ENCODE results near the gene AP3B1. TPM values are rescaled to one million over a fixed set of nuclear protein-coding genes. Genes with fewer than 3 reads are reported as not detected.
A peak's percentile ranks its signal among the peaks of the same experiment; 100 is the strongest.

The AP3B1 gene
- total RNA-seq, 1 experiment from 2014 or later = 50.3 TPM

DNA sequence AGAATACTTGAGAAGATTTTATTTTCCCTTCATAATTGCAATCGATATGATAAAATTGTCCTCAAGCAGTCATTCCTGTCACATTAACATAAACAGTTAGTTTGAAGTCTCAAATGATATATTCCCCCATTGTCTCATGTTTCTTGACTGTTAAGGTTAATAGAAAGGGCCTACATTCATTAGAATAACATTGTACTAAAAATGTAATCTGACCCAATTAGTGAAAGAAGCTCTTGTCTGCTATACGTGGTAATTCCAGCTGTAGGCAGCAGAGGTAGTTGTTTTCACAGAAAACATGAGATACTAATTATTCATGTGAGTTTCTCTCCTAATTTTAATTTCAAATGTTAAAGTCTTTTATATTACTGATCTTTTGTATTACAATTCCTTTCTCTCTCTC lies 25.9 kb upstream of the AP3B1 start:
- H3K36me3 Mint-ChIP-seq = no peaks in the 10 kb centered on the region
- DNase-seq (ENCODE audit: low spot score) (no peak), ATAC-seq (peak; percentile 20; the same call in 1 of the 2 replicates)
- ChIA-PET CTCF (interaction anchor here (0.8 to 3.1 kb wide), 18 partner anchors 9 to 580 kb away, joined by 3 to 24 read pairs (median 5); partner anchors contain the start of genes AP3B1 and SCAMP1), POLR2A (no interaction called here)
- H3K4me1 Mint-ChIP-seq = peaks cover 15% of the 10 kb centered on the region
- H3K9me3 Mint-ChIP-seq = no peaks in the 10 kb centered on the region
- H3K27ac Mint-ChIP-seq = no peak overlapping the region
- H3K27me3 Mint-ChIP-seq (ENCODE audit: low read depth) = peaks cover 2% of the 10 kb centered on the region; the same call in 1 of the 2 replicates
- TF ChIP-seq CTCF (IDR thresholded peaks at IDR 0.05) (0 out of 2 replicates have a peak, but pooled peaks have one; percentile 15), ESRRA (CRISPR knock-in tag; IDR thresholded peaks at IDR 0.05; ENCODE audit: borderline replicate concordance) (no peak)
- TF ChIP-seq, protein P1, sequence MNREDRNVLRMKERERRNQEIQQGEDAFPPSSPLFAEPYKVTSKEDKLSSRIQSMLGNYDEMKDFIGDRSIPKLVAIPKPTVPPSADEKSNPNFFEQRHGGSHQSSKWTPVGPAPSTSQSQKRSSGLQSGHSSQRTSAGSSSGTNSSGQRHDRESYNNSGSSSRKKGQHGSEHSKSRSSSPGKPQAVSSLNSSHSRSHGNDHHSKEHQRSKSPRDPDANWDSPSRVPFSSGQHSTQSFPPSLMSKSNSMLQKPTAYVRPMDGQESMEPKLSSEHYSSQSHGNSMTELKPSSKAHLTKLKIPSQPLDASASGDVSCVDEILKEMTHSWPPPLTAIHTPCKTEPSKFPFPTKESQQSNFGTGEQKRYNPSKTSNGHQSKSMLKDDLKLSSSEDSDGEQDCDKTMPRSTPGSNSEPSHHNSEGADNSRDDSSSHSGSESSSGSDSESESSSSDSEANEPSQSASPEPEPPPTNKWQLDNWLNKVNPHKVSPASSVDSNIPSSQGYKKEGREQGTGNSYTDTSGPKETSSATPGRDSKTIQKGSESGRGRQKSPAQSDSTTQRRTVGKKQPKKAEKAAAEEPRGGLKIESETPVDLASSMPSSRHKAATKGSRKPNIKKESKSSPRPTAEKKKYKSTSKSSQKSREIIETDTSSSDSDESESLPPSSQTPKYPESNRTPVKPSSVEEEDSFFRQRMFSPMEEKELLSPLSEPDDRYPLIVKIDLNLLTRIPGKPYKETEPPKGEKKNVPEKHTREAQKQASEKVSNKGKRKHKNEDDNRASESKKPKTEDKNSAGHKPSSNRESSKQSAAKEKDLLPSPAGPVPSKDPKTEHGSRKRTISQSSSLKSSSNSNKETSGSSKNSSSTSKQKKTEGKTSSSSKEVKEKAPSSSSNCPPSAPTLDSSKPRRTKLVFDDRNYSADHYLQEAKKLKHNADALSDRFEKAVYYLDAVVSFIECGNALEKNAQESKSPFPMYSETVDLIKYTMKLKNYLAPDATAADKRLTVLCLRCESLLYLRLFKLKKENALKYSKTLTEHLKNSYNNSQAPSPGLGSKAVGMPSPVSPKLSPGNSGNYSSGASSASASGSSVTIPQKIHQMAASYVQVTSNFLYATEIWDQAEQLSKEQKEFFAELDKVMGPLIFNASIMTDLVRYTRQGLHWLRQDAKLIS (CRISPR knock-in tag; IDR thresholded peaks at IDR 0.05; ENCODE audit: borderline replicate concordance) = no peak
- no peak overlapping the region for H3K4me3 Mint-ChIP-seq

- Mint-ChIP-seq H3K36me3 (no peaks in the 10 kb centered on the region), H3K4me1 (peaks cover 15% of the 10 kb centered on the region), H3K4me3 (no peak overlapping the region), H3K27ac (no peak overlapping the region), H3K27me3 (ENCODE audit: low read depth) (peaks cover 2% of the 10 kb centered on the region; the same call in 1 of the 2 replicates), H3K9me3 (peaks cover 15% of the 10 kb centered on the region)
- no peak for DNase-seq (ENCODE audit: low spot score)
- ChIA-PET POLR2A (no interaction called here), CTCF (no interaction called here)
- ATAC-seq = no peak
- no peak for TF ChIP-seq E2F5 (CRISPR knock-in tag; IDR thresholded peaks at IDR 0.05)
- TF ChIP-seq JAZF1 (CRISPR knock-in tag; IDR thresholded peaks at IDR 0.05) = no peak
- no peak for TF ChIP-seq ZNF281 (CRISPR knock-in tag; IDR thresholded peaks at IDR 0.05)
- no peak for TF ChIP-seq EMX1 (CRISPR knock-in tag; IDR thresholded peaks at IDR 0.05)
- TF ChIP-seq, protein P2, sequence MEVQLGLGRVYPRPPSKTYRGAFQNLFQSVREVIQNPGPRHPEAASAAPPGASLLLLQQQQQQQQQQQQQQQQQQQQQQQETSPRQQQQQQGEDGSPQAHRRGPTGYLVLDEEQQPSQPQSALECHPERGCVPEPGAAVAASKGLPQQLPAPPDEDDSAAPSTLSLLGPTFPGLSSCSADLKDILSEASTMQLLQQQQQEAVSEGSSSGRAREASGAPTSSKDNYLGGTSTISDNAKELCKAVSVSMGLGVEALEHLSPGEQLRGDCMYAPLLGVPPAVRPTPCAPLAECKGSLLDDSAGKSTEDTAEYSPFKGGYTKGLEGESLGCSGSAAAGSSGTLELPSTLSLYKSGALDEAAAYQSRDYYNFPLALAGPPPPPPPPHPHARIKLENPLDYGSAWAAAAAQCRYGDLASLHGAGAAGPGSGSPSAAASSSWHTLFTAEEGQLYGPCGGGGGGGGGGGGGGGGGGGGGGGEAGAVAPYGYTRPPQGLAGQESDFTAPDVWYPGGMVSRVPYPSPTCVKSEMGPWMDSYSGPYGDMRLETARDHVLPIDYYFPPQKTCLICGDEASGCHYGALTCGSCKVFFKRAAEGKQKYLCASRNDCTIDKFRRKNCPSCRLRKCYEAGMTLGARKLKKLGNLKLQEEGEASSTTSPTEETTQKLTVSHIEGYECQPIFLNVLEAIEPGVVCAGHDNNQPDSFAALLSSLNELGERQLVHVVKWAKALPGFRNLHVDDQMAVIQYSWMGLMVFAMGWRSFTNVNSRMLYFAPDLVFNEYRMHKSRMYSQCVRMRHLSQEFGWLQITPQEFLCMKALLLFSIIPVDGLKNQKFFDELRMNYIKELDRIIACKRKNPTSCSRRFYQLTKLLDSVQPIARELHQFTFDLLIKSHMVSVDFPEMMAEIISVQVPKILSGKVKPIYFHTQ (CRISPR knock-in tag; IDR thresholded peaks at IDR 0.05) = no peak
- TF ChIP-seq MLX (CRISPR knock-in tag; IDR thresholded peaks at IDR 0.05) = no peak
- TF ChIP-seq, protein P3, sequence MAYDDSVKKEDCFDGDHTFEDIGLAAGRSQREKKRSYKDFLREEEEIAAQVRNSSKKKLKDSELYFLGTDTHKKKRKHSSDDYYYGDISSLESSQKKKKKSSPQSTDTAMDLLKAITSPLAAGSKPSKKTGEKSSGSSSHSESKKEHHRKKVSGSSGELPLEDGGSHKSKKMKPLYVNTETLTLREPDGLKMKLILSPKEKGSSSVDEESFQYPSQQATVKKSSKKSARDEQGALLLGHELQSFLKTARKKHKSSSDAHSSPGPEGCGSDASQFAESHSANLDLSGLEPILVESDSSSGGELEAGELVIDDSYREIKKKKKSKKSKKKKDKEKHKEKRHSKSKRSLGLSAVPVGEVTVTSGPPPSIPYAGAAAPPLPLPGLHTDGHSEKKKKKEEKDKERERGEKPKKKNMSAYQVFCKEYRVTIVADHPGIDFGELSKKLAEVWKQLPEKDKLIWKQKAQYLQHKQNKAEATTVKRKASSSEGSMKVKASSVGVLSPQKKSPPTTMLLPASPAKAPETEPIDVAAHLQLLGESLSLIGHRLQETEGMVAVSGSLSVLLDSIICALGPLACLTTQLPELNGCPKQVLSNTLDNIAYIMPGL (CRISPR knock-in tag; IDR thresholded peaks at IDR 0.05) = no peak
- TF ChIP-seq, protein P4, sequence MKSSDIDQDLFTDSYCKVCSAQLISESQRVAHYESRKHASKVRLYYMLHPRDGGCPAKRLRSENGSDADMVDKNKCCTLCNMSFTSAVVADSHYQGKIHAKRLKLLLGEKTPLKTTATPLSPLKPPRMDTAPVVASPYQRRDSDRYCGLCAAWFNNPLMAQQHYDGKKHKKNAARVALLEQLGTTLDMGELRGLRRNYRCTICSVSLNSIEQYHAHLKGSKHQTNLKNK (CRISPR knock-in tag; IDR thresholded peaks at IDR 0.05) = no peak
- no peak for TF ChIP-seq FOXK1 (CRISPR knock-in tag; IDR thresholded peaks at IDR 0.05)
- TF ChIP-seq GTF2I (CRISPR knock-in tag; conservative IDR thresholded peaks at IDR 0.05) = no peak
- TF ChIP-seq NR2C2 (CRISPR knock-in tag; IDR thresholded peaks at IDR 0.05) = no peak
- TF ChIP-seq ATF6 (CRISPR knock-in tag; IDR thresholded peaks at IDR 0.05) = no peak
- no peak for TF ChIP-seq HMGA2 (CRISPR knock-in tag; IDR thresholded peaks at IDR 0.05)
- TF ChIP-seq ZNF232 (CRISPR knock-in tag; IDR thresholded peaks at IDR 0.05) = no peak
These were observed 23.8 kb upstream of the AP3B1 start for GRCh38 chr5:78318337-78318736.
